Skeletal muscle cell (primary cell): ENCODE measurements around the gene LMO4.

ENCODE experiments used
- DNase-seq: peaks from one replicate; pipeline ENCODE4 v3.0.0-alpha.2; 2010; ENCODE audit warnings: low read depth
- H3K4me3 ChIP-seq: 2 replicates; pipeline ENCODE4 v1.5.1; 2011; ENCODE audit warnings: low read depth, mild to moderate bottlenecking, control low read depth, low read length, moderate library complexity

LMO4 gene

GRCh38 chr1:87325982-87326738 lies 2.5 kb upstream of the LMO4 start:
- no peak for DNase-seq

GRCh38 chr1:87327376-87328271 lies 1.1 kb upstream of the LMO4 start:
- no peak for DNase-seq
- H3K4me3 ChIP-seq, result peak overlapping the region; percentile 70

More at GRCh38 chr1:87325982-87326738, 2.5 kb upstream of the LMO4 start:
- H3K4me3 ChIP-seq, result no peak overlapping the region

- peak overlapping the region; percentile 70 for H3K4me3 ChIP-seq
- DNase-seq, result no peak
Measured at GRCh38 chr1:87329051-87329525, 408 bp downstream of the LMO4 start.

- DNase-seq, result no peak
- H3K4me3 ChIP-seq, result peak overlapping the region; percentile 70
Measured at GRCh38 chr1:87329526-87330056, 911 bp downstream of the LMO4 start.

GRCh38 chr1:87330057-87330884 lies 1.6 kb downstream of the LMO4 start:
- no peak for DNase-seq
- H3K4me3 ChIP-seq, result peak overlapping the region; percentile 70

- peak overlapping the region; percentile 70 for H3K4me3 ChIP-seq
Measured at GRCh38 chr1:87330885-87331364, 2.2 kb downstream of the LMO4 start.

GRCh38 chr1:87331365-87332241 lies 2.9 kb downstream of the LMO4 start:
- peak overlapping the region; percentile 70 for H3K4me3 ChIP-seq
- no peak for DNase-seq

More at GRCh38 chr1:87330885-87331364, 2.2 kb downstream of the LMO4 start:
- no peak for DNase-seq

GRCh38 chr1:87333692-87334347 lies 5.1 kb downstream of the LMO4 start:
- no peak for DNase-seq
- H3K4me3 ChIP-seq, result peak overlapping the region; percentile 59

- no peak for DNase-seq
- H3K4me3 ChIP-seq, result peak overlapping the region; percentile 59
Measured at GRCh38 chr1:87334351-87335174, 5.9 kb downstream of the LMO4 start.

- DNase-seq, result no peak
- peak overlapping the region; percentile 59 for H3K4me3 ChIP-seq
Measured at GRCh38 chr1:87335175-87335884, 6.7 kb downstream of the LMO4 start.

- H3K4me3 ChIP-seq, result no peak overlapping the region
- DNase-seq, result no peak
Measured at GRCh38 chr1:87336623-87337067, 8.0 kb downstream of the LMO4 start.

- H3K4me3 ChIP-seq, result no peak overlapping the region
- no peak for DNase-seq
Measured at GRCh38 chr1:87337606-87338005, 8.9 kb downstream of the LMO4 start.

GRCh38 chr1:87338566-87338965 lies 9.9 kb downstream of the LMO4 start:
- H3K4me3 ChIP-seq, result no peak overlapping the region
- no peak for DNase-seq

GRCh38 chr1:87344231-87344630 lies 15.6 kb downstream of the LMO4 start:
- no peak overlapping the region for H3K4me3 ChIP-seq
- DNase-seq, result no peak

- no peak for DNase-seq
- no peak overlapping the region for H3K4me3 ChIP-seq
Measured at GRCh38 chr1:87346130-87346814, 17.6 kb downstream of the LMO4 start.
